Temporal lobe (tissue), 2 donors: ENCODE measurements around the gene HSPB2. TPM values are rescaled to one million over a fixed set of nuclear protein-coding genes. Genes with fewer than 3 reads are reported as not detected.

Source experiments
- small RNA-seq: library from RNA; depleted of rRNA; stranded (forward); fragments of <200 nt; gene quantifications from one replicate; pipeline ENCODE3, GENCODE V24; 2014; ENCODE audit warnings: low replicate concordance
- total RNA-seq: library from RNA; depleted of rRNA; stranded (reverse); fragments of >200 nt; gene quantifications from one replicate; pipeline ENCODE4 v1.2.3, GENCODE V29; 2014

HSPB2 gene
- total RNA-seq, 1 donor from 2014 or later, result 0.25 TPM

Small RNA genes lying within 50 kb of the gene (small RNA-seq; reads per million reads assigned to genes)
- gene C11orf52 (not detected), gene GNG5P3 (not detected), gene RNA5SP351 (not detected), gene RPL37AP8 (0.11 reads per million)

Other genes with a start within 250 kb of the HSPB2 start
- gene PPP2R1B, start 146.3 kb upstream of the HSPB2 start, total RNA-seq, result 18.9 TPM
- gene ALG9, start 41.2 kb upstream of the HSPB2 start, total RNA-seq, result 62.4 TPM
- gene FDXACB1, start 33.6 kb upstream of the HSPB2 start, total RNA-seq, result 6.4 TPM
- gene CFAP68, start 33.2 kb upstream of the HSPB2 start, total RNA-seq, result 5.7 TPM
- 7.4 TPM for gene CRYAB, start 964 bp upstream of the HSPB2 start, total RNA-seq
- not detected for gene C11orf52, start 6.2 kb downstream of the HSPB2 start, total RNA-seq
- gene DIXDC1, start 24.6 kb downstream of the HSPB2 start, total RNA-seq, result 66.6 TPM
- gene DLAT, start 112.7 kb downstream of the HSPB2 start, total RNA-seq, result 30.2 TPM
- 1.5 TPM for gene PIH1D2, start 161.3 kb downstream of the HSPB2 start, total RNA-seq
- gene NKAPD1, start 161.6 kb downstream of the HSPB2 start, total RNA-seq, result 28.8 TPM
- 35.4 TPM for gene TIMM8B, start 174.0 kb downstream of the HSPB2 start, total RNA-seq
- gene SDHD, start 174.1 kb downstream of the HSPB2 start, total RNA-seq, result 31.2 TPM